ENCODE results near the gene TADA2B.
A peak's percentile ranks its signal among the peaks of the same experiment; 100 is the strongest.
"Not testable (repeated sequence)": the region's sequence is repeated elsewhere in the genome, so short reads cannot be mapped to it uniquely, and the experiment has no call there.

Gene TADA2B

DNA sequence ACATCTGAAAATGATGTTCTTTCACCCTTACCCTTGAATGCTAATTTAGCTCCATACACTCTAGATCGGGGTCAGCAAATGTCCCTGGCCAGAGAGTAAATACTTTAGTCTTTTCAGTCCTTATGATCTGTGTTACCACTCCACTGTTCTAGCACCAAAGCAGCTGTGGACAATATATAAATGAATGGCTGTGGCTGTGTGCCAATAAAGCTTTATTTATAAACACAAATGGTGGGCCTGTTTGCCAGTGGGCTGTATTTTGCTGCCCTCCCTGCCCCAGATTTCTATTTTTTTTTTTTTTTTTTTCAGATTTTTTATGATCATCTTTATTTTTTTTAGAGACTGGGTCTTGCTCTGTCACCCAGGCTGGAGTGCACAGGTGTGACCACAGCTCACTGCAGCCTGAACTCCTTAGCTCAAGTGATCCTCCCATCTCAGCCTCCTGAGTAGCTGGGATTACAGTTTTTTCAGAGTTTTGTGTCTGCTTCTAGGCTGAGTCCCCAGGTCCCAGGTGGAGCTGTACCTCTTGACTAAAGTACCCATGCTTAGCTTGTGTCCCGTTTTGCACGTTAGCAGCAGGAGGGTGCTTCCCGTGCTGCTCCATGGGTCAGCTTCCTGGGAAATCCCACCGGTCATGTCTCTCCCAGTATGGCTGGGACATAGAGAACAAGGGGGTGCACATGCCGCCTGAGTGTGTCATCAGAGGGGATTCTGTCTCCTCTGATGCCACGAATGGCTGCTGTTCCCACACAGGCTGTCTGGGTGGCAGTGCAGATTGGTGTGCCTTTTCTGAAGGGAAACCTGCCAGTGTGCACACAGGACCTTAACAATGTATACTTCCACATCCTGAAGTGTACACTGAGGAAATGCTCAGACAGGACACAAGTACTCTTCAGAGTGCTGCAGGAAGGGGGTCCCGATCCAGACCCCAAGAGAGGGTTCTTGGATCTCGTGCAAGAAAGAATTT lies 40.7 kb downstream of the TADA2B start:
- no peak for DNase-seq (ENCODE audit: low read depth)

DNA sequence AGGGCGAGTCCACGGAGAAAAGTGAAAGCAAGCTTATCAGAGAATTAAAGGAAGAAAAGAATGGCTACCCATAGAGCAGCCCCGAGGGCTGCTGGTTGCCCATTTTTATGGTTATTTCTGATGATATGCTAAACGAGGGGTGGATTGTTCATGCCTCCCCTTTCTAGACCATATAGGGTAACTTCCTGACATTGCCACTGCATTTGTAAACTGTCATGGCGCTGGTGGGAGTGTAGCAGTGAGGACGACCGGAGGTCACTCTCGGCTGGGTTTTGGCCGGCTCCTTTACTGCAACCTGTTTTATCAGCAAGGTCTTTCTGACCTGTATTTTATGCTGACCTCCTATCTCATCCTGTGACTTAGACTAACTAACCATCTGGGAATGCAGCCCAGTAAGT lies 41.4 kb downstream of the TADA2B start:
- DNase-seq (ENCODE audit: low read depth), result not testable (repeated sequence)

DNA sequence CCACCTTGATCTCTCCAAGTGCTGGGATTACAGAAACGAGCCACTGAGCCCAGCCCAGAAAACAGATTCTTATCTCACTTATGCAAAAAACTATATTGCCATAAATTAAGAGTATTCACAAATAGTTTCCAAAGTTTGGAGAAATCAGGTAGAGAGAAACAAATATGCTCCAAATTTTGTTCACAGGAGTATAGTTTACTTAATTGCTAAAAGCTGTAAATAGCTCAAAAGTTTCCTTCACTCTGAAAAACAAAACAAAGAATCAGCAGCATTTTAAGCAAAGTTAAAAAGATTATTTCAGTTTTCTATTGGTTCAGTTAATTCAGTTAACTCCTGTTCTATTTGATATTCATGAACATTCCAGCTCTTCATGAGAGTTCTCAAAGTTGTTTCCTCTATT lies 43.2 kb downstream of the TADA2B start:
- DNase-seq (ENCODE audit: low read depth), result no peak

DNA sequence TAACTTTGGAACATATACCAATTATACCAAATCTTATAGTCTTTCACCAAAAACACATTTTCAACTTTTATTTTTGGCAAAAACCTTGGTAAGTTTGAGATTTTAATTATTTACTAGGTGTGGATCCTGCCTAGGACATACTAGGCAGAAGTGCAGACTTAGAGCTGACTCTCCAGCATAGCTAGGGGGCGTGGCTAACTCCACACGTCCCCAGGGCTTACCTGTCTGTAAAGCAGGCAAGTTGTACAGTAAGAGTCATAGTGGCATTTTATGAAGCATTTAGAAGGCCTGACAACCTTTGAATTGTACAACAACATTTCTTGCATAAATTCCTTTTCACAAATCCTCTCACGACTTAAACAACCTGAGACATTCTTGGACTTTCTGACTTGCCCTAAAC lies 43.9 kb downstream of the TADA2B start:
- DNase-seq (ENCODE audit: low read depth), result no peak

DNA sequence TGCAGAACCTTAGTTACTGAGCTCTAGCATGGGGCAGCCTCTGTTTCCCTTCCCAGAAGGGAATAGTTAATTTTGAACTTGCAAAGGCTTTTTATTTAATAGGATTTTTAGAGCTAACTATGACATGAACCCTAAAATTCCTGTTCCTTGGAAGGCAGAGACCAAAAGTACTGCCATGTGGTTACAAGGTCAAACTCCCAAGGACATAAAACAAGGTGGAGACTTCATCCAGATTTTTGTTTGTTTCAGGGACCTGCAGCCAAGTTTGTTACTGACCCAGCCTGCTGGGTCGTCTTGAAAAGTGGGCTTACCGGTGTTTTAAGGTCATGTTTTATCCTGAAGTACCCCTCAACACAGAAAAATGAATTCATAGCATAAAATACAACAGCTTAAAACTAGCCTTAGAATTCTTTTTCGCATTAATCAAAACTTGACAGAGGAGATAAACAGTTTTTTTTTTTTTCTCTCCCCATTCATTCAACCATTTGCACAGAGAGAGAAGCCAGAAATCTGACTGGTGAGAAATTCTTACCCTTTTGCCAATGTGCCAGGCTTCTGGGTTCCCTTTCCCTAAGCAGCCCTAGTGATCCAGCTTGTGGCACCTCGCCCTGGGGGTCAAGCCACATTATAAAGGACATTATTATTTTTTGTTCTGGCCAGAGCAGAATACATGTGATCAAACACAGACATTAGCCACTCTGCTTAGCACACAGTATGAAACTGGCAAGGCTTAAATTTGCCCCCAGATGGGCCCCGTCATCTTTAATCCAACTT lies 46.2 kb downstream of the TADA2B start:
- no peak for DNase-seq (ENCODE audit: low read depth)

DNA sequence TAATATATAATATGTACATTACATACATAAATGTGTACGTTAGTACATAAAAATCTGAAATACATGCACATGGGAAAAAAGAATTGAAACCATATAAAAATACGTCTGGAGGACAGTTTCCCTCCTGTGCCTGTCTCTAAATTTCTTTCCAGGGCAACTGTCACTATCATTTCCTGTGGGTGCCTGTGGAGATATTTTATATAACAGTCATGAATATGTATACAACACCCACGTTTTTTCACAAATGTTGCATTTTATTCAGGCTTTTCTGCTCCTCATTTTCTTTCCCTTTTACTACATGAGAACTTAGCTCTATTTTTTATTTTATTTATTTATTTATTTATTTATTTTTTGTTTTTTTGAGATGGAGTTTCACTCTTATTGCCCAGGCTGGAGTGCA lies 48.9 kb downstream of the TADA2B start:
- no peak for DNase-seq (ENCODE audit: low read depth)

GRCh38 chr4:7094916-7095315 lies 51.7 kb downstream of the TADA2B start:
- DNase-seq (ENCODE audit: low read depth), result no peak

DNA sequence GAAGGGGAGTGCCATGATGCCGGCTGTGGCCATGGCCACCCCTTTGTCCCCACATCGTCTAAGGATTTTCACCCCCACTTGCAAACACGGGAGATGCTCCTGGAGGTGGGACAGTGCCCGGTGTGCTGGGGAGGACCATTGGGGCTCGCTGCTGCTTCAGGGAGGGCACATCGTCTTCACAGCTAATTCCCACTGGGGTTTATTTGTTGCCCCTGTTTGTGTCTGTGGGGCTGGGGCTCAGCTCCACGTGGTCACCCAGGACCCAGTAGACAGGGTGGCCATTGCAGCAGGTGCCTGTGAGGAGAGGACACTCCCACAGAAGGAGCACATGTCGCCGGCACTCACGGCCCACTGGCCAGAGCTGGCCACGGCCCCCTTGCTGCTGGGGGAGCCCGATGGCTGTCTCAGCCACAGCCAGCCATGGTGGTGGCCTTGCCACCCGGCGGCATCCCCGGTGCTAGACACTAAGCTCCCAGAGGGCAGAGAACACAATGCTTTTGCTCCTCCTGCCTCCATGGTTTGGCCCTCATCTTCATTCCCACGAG lies 52.5 kb downstream of the TADA2B start:
- DNase-seq (ENCODE audit: low read depth), result no peak

DNA sequence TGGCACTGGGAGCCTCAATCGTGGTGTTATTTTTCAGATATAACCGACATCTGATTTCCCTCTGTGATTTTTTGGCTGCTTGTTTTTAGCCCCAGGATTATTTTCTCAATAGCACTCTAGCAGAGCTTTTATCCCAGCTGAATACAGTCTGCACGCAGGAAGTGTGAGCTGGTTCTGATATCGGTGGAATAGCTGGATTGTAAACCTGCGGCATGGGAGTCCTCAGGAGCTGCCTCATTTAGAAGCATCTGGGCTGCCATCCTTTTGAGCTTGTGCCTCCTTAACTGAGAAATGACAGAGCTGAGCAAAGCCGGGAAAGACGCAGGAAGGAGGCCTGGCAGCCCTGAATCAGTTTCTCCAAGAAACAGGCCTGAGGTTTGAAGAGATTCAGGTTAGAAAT lies 53.1 kb downstream of the TADA2B start:
- DNase-seq (ENCODE audit: low read depth), result no peak

GRCh38 chr4:7101692-7102515 lies 58.7 kb downstream of the TADA2B start:
- DNase-seq (ENCODE audit: low read depth), result no peak

GRCh38 chr4:7102516-7102909 lies 59.3 kb downstream of the TADA2B start:
- not testable (repeated sequence) for DNase-seq (ENCODE audit: low read depth)

GRCh38 chr4:7103031-7103606 lies 59.9 kb downstream of the TADA2B start:
- peak; percentile 75 for DNase-seq (ENCODE audit: low read depth)

- DNase-seq (ENCODE audit: low read depth), result no peak
Measured at GRCh38 chr4:7103607-7104365, 60.6 kb downstream of the TADA2B start.

DNA sequence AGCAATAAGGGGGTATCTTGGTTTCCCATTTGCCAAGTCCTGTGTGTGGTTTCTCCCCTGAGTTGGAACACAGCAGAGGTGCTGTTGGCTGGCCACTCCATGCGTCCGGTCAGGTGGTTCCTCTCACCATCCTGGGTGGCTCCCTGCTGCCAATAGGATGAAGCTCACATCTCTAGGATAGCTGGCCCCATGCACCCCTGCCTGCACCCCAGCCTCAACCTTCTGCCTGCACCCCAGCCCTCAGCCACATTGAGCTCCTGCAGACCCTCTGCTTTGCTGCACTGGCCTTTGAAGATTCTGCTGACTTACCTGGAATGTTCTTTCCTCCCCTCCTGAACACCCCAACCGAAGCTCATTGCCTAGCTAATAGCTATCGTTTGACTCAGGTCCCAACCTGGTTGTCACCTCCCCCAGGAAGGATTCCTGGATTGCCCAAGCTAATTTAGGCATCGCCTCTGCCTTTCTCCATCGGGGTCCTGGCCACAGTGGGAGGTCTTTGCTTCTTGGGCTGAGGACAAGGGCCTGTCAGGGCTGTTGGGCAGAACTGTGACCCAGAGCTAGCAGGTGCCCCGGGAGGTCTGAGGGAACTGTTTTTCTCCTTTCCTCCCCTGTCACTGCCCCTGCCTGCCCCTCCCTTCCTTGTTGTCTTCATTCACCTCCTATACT lies 61.3 kb downstream of the TADA2B start:
- no peak for DNase-seq (ENCODE audit: low read depth)

DNA sequence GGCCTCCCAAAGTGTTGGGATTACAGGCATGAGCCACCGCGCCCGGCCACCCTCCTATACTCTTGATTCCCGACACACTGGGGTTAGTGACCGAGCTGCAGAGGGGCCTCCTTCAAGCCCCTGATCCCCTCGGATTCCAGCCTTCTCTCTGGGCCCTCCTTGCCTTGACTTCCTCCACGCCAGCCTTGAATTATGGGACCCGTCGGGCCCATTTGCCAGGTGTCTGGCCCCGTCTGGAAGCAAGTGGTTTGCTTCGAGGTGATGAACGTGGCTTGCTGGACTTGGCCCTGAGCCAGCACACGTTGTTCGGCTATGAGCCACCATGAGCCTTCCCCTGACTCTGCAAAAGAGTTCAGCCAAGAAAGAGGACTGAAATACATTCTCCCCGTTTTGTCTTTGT lies 62.1 kb downstream of the TADA2B start:
- no peak for DNase-seq (ENCODE audit: low read depth)

DNA sequence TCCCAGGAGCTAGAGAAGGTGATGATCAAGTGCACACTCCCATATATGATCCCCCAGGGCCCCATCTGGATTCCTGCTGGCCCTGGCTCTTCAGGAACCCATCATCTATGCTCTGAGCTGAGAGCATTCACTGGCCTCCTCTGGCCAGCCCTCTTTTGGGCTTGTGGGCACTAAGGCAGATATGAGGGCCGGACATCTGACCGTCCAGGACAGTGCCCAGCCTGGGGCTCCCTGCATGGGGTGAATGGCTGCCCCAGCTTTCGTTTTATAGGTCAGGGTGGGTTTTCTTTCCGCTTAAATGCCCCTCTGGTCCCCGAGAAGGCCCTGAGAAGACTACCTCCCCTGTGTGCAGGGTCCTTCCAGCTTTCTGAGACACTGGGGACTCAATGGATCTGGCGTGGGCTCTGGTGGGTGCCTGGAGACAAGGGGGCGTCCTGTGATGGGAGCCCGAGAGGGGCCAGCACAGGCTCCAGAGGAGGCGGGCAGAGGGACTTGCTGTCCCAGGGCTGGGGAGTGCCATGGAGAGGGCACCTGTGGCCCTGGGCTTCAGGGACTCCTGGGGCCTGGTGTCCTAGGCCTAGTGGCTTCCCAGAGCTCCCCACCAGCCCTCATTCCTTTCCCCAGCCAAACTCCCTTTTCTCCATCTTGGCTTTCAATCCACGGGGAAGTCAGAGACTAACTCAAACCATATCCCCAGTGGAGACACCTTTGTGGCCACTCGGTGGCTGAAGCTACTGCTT lies 64.2 kb downstream of the TADA2B start:
- no peak for DNase-seq (ENCODE audit: low read depth)

All from activated T-cell treated with anti-CD3 and anti-CD28 coated beads for 1 hour (primary cell).